Measurements from ENCODE around the gene ANKZF1. TPM values are rescaled to one million over a fixed set of nuclear protein-coding genes. Genes with fewer than 3 reads are reported as not detected.

ANKZF1 gene
- total RNA-seq, 2 donors from 2014 or later, result 14.5 to 14.9 TPM

- Histone ChIP-seq H3K4me3 (no peak overlapping the region), H3K9me3 (no peaks in the 10 kb centered on the region), H3K27ac (no peak overlapping the region), H3K36me3 (peaks cover 68% of the 10 kb centered on the region), H3K27me3 (no peaks in the 10 kb centered on the region), H3K4me1 (peaks cover 0 to 30% of the 10 kb centered on the region in 2 donors)
- DNase-seq (ENCODE audit: low spot score), result no peak
- TF ChIP-seq, protein P1, sequence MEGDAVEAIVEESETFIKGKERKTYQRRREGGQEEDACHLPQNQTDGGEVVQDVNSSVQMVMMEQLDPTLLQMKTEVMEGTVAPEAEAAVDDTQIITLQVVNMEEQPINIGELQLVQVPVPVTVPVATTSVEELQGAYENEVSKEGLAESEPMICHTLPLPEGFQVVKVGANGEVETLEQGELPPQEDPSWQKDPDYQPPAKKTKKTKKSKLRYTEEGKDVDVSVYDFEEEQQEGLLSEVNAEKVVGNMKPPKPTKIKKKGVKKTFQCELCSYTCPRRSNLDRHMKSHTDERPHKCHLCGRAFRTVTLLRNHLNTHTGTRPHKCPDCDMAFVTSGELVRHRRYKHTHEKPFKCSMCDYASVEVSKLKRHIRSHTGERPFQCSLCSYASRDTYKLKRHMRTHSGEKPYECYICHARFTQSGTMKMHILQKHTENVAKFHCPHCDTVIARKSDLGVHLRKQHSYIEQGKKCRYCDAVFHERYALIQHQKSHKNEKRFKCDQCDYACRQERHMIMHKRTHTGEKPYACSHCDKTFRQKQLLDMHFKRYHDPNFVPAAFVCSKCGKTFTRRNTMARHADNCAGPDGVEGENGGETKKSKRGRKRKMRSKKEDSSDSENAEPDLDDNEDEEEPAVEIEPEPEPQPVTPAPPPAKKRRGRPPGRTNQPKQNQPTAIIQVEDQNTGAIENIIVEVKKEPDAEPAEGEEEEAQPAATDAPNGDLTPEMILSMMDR (IDR thresholded peaks at IDR 0.05), result no peak
These were observed 5.6 kb upstream of the ANKZF1 start for GRCh38 chr2:219223831-219224610.

- H3K4me1 ChIP-seq, result peaks cover 0 to 24% of the 10 kb centered on the region in 2 donors
- no peaks in the 10 kb centered on the region for H3K9me3 ChIP-seq
- H3K27ac ChIP-seq, result no peak overlapping the region
- DNase-seq (ENCODE audit: low spot score), result no peak
- no peaks in the 10 kb centered on the region for H3K27me3 ChIP-seq
- TF ChIP-seq, protein P1 (IDR thresholded peaks at IDR 0.05), result no peak
- no peak overlapping the region for H3K4me3 ChIP-seq
- H3K36me3 ChIP-seq, result peaks cover 59% of the 10 kb centered on the region
These were observed 4.3 kb upstream of the ANKZF1 start for GRCh38 chr2:219225350-219225749.

DNA sequence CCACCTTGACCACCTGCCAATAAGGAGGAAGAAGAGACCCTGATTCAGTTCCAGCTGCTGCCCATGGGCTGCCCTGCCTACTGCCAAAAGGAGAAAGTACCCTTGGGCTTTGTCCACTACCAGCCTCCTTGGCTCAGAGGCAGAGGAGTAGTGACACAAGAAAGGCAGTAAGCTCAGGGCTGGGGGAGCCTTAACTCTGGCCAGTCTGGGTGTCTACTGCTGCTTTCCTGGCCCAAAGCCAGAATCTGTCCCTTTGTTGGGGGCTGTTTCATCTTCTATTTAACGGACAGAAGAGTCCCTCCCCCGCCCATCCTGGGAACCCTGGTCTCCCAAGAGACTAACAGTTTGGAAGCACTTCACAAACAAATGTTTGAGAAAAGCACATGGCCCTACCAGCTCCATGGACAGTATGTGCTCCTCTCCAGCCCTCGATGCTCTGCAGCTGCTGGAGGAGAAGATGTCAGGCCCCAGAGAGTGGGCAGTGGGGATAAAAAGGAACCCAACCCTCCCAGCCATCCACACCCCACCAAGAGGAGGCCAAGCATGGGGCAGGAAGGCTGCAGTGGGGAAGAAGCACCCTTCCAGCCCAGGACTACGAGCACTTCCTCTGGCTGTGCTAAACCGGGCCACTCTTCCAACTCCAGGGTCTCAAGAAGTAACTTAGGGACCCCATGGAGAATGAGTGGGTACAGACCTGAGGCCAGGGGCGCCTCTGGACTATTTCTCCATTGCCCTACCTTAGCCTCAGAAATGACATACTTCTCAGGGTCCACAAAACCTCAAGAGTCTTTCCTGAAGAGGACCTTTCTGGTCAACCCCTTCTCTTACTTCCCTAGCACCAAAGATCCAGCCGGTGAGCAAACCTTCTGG lies 1.3 kb upstream of the ANKZF1 start:
- Histone ChIP-seq H3K36me3 (peaks cover 45% of the 10 kb centered on the region), H3K9me3 (no peaks in the 10 kb centered on the region), H3K4me3 (peak overlapping the region; percentile 77 to 86), H3K27ac (peak overlapping the region; percentile 95 to 97), H3K4me1 (peaks cover 0 to 35% of the 10 kb centered on the region in 2 donors), H3K27me3 (no peaks in the 10 kb centered on the region)
- no peak for DNase-seq (ENCODE audit: low spot score)
- TF ChIP-seq, protein P1 (IDR thresholded peaks at IDR 0.05), result no peak

- DNase-seq (ENCODE audit: low spot score), result no peak
- H3K9me3 ChIP-seq, result no peaks in the 10 kb centered on the region
- H3K27ac ChIP-seq, result peak overlapping the region; percentile 95 to 97
- H3K27me3 ChIP-seq, result no peaks in the 10 kb centered on the region
- H3K4me3 ChIP-seq, result peak overlapping the region; percentile 77 to 86
- peaks cover 45% of the 10 kb centered on the region for H3K36me3 ChIP-seq
- peaks cover 0 to 35% of the 10 kb centered on the region in 2 donors for H3K4me1 ChIP-seq
- TF ChIP-seq, protein P1 (IDR thresholded peaks at IDR 0.05), result no peak
These were observed 698 bp upstream of the ANKZF1 start for GRCh38 chr2:219228911-219229304.

DNA sequence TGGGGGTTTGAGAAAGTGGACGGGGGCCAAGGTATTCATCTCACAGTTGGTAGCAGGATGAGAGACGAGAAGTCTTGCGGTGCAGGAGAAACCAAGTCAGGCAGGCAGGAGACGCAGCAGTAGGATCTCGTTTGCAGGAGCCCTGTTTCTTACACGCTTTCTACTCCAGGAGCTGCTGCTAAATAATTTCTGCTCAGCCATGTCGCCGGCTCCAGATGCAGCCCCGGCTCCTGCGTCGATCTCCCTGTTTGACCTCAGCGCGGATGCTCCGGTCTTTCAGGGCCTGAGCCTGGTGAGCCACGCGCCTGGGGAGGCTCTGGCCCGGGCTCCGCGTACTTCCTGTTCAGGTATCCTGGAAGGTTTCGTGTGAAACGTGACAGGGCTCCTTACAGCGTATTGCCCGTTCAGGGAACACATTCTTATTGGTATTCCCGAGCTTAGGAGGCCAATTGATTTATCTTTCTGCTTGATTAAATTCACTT lies 494 bp downstream of the ANKZF1 start:
- peak; percentile 76 for DNase-seq (ENCODE audit: low spot score)
- Histone ChIP-seq H3K4me1 (peaks cover 0 to 35% of the 10 kb centered on the region in 2 donors), H3K36me3 (peaks cover 45% of the 10 kb centered on the region), H3K27ac (peak overlapping the region; percentile 95 to 97), H3K4me3 (peak overlapping the region; percentile 77 to 86), H3K27me3 (no peaks in the 10 kb centered on the region), H3K9me3 (no peaks in the 10 kb centered on the region)
- TF ChIP-seq, protein P1 (IDR thresholded peaks at IDR 0.05), result no peak
